Right ventricle myocardium superior (tissue), 1 donor: ENCODE results near the gene PHC3. TPM values are rescaled to one million over a fixed set of nuclear protein-coding genes. Genes with fewer than 3 reads are reported as not detected.
"Not testable (repeated sequence)": the region's sequence is repeated elsewhere in the genome, so short reads cannot be mapped to it uniquely, and the experiment has no call there.

Experiments used
- ATAC-seq: fragments of 200-7000 bp; cut with Tn5 transposase; one replicate; pipeline ENCODE4 v1.9.1; 2020; ENCODE audit warnings: mild to moderate bottlenecking; ENCODE audit not compliant: poor library complexity
- DNase-seq: peaks from one replicate; pipeline ENCODE4 v3.0.0-alpha.2; 2020
- intact Hi-C: fragments of 100-400 bp; cut with DNase I; formaldehyde crosslinking; loops from one replicate; pipeline ENCODE4 v1.11.2; 2022
- total RNA-seq: library from RNA; stranded (reverse); fragmentation: NEBNext Ultra II Directional; extraction: Animal tissue kit (Norgen Biotek cat#: 25700); gene quantifications from one replicate; pipeline ENCODE4 v1.2.1, GENCODE V29; 2021
- donor health status: DM: no; HTN: yes; CAD: no; lungs with severe emphysema.

Gene PHC3
- total RNA-seq, 1 donor from 2014 or later = 40.3 TPM

- DNase-seq (no peak), ATAC-seq (no peak)
- intact Hi-C loops = no loop called here
Measured at GRCh38 chr3:170149016-170149415, 32.5 kb downstream of the PHC3 start.

GRCh38 chr3:170145278-170145677, 36.3 kb downstream of the PHC3 start:
- ATAC-seq (no peak), DNase-seq (no peak)
- intact Hi-C loops = no loop called here

- DNase-seq = no peak
- ATAC-seq = no peak
- intact Hi-C loops = no loop called here
Measured at GRCh38 chr3:170144437-170144843, 37.1 kb downstream of the PHC3 start.

DNA sequence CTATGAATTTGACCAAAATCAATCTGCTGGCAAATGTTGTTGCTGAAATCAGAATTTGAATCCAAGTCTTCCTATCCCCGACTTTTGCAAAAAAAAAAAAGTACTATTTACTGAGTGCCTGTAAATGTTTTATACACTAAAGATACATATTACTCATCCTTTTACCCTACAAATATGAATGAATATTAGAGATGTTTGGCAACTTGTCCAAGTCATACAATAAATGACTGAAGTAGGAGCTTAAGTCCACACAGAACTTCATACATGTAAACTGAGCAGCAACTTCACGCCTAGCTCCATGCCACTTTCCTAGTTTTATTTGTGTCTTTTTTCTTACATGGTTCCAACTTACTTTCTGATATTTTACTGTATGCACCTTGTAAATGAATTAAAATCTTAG, 39.2 kb downstream of the PHC3 start:
- ATAC-seq (no peak), DNase-seq (no peak)
- intact Hi-C loops = no loop called here

DNA sequence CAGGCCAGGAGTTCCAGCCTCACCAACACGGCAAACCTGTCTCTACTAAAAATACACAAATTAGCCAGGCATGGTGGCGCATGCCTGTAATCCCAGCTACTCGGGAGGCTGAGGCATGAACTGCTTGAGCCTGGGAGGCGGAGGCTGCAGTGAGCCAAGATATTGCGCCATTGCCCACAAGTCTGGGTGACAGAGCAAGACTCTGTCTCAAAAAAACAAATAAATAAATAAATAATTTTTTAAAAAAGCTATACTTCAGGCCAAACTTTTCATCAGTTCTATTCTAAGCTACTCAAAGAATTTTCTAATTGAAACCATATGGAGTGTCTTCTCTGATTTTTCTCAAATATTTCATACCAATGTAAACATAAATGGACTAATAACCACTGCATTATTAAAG, 43.5 kb downstream of the PHC3 start:
- no peak for ATAC-seq
- no peak for DNase-seq
- intact Hi-C loops = no loop called here

GRCh38 chr3:170132335-170132734, 49.2 kb downstream of the PHC3 start:
- ATAC-seq (no peak), DNase-seq (no peak)
- intact Hi-C loops = no loop called here

- no peak for ATAC-seq
- intact Hi-C loops = no loop called here
Measured at GRCh38 chr3:170130532-170130931, 51.0 kb downstream of the PHC3 start.

DNA sequence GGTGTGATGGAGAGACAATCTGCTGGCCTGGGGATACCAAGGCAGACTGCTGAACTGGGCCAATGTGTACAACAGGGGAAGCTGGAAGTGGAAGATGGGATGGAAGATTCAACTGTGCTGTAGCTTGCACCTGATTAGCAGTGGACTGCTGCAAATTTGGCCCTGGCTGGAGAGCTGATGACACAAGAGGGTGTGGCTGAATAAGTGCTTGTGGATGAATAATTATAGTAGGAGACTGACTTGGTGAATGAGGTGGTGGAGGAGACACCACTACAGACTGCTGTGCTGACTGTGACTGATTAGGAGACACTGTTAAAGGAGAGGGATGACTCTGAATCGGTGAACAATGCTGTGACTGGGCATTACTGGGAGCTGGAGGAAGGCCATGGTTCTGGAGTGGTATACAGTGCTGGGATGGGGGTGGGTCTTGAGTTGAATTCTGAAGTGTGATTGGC, 52.5 kb downstream of the PHC3 start:
- ATAC-seq (no peak), DNase-seq (no peak)
- intact Hi-C loops = no loop called here

More at GRCh38 chr3:170130532-170130931, 51.0 kb downstream of the PHC3 start:
- DNase-seq = no peak

- ATAC-seq = no peak
- no peak for DNase-seq
- intact Hi-C loops = no loop called here
Measured at GRCh38 chr3:170128259-170128976, 53.1 kb downstream of the PHC3 start.

GRCh38 chr3:170117134-170117533, 64.4 kb downstream of the PHC3 start:
- no peak for ATAC-seq
- DNase-seq = no peak
- intact Hi-C loops = no loop called here

- DNase-seq, ATAC-seq, intact Hi-C loops: not testable (repeated sequence)
Measured at GRCh38 chr3:170114165-170114564, 67.4 kb downstream of the PHC3 start.

DNA sequence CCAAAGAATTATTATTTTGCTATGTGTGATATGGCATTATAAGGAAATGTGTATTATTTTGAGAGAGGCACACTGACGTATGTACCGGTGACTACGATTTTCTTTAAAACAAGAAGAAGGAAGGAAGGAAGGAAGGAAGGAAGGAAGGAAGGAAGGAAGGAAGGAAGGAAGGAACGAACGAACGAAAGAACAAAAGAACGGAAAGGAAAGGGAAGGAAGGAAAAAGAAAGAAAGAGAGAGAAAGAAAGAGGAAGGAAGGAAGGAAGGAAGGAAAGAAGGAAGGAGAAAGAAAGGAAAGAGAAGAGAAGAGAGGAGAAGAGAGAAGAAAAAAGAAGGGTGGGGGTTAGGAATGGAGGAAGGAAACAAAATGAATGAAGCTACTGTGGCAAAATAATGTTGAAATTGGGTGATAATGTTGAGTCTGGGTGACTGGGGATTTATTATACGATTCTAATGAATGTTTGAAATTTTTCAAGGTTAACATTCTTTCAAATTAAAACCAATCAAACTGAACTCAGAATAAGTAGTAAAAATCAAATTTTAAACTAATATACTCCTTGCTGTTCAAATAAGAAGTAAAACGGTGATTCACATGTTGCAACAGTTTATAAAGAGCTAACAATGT, 70.3 kb downstream of the PHC3 start:
- no peak for ATAC-seq
- intact Hi-C loops = no loop called here
- no peak for DNase-seq

GRCh38 chr3:170109579-170110293, 71.8 kb downstream of the PHC3 start:
- no peak for ATAC-seq
- intact Hi-C loops = no loop called here
- no peak for DNase-seq

DNA sequence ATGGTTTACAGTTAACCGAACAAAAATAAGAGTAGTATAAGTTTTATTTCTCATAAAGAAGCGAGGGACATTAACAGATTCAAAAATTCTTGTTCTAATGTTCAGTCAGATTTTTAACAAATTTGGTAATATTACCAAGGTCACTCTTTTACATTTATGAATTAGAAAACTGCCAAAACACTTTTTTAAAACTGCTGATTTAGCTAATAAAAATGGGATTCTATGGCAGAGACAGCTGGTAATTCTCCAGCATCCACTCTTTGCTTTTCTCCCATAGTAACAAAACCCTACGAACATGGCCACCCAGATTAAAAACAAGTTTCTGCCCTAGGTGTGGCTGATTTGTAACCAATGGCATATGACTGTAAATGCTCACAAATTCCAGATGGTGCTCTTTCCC, 72.6 kb downstream of the PHC3 start:
- ATAC-seq (no peak), DNase-seq (no peak)
- intact Hi-C loops = no loop called here

GRCh38 chr3:170107941-170108340, 73.6 kb downstream of the PHC3 start:
- ATAC-seq = no peak
- intact Hi-C loops = no loop called here
- no peak for DNase-seq

DNA sequence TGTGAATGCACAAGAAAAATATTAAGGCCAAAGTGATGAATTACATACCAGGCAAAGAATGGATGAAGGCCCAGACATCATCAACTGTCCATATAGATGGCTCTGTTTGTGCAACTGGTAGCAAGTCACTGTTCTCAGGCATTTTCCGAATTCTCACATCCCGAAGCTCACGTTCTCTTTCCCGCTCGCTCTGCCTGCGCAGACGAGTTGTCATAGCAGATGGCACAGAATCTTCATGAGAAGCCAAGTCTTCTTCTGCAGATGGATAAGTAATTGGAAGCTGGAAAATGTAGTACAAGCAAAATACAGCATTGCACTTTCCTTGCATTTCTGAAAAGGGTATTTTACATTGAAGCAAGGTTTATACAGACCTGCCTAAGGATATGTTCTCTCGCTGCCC, 79.1 kb downstream of the PHC3 start:
- DNase-seq (no peak), ATAC-seq (no peak)
- intact Hi-C loops = no loop called here

DNA sequence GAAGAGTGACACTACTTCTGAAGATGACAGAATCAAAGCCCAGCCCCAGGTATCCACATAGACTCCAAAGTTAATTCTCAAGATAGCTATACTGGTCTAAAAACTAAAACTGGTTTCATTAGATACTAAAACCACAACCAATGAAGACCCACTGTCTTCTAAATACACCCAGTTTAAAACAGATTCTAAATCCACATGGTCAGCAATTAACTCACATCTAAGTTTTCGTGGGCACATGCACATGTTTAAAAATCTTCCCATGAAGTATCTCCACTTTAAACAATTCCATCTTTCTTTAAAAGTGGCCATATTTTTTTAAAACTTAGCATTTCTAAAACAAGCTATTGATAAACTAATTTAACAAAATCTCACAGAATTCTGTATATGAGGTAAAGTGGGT, 80.6 kb downstream of the PHC3 start:
- no peak for ATAC-seq
- intact Hi-C loops = no loop called here
- no peak for DNase-seq

DNA sequence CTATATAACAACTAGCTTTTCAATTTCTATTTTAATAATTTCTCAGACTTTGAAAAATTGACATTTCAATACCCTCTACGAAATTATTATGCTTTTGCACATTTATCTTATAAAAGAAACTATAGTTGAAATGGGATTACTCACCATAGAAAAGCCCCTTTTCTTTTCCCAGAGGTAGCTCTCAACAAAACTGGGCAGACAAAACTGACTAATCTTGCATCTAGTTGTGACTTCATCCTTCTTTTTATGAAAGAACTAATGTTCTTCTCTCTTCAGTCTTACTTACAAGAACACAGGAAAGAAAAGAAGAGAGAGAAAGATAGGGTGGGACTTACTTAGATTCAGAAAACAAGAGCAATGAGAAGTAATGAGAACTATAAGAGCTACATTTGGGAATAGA, 82.8 kb downstream of the PHC3 start:
- DNase-seq = no peak
- ATAC-seq = no peak
- intact Hi-C loops = no loop called here

- ATAC-seq = no peak
- intact Hi-C loops = no loop called here
- DNase-seq = no peak
Measured at GRCh38 chr3:170096342-170096741, 85.2 kb downstream of the PHC3 start.

DNA sequence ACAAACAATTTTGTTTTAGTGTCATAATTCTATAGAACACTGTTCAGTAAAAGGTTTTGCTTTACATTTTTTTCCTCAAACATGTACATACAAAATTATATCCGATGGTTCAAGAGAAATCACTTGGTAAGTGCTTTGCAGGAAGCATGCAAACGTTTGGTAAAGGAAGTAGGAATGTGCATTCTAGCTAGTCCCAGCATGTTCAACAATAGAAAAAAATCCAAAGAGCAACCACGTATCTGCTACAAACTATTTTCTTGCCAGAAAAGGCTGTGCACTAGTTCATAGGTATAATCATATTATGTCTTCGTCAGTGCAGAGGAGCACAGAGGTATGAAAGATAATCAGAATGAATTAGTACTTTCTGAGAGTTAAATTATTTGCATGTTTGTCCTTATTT, 85.8 kb downstream of the PHC3 start:
- no peak for ATAC-seq
- intact Hi-C loops = no loop called here
- DNase-seq = no peak
